HEK293 (cell line): ENCODE data around the gene LYPD6B.

ENCODE experiments used
- CTCF ChIA-PET: fragments of 350-600 bp; formaldehyde crosslinking; extraction: SDS; loops from one replicate; lab custom pipeline; 2021; ENCODE audit warnings: antibody characterized with exemption; lab: Yijun Ruan, JAX
- POLR2A ChIA-PET: fragments of 300-600 bp; formaldehyde crosslinking; extraction: SDS; loops from one replicate; lab custom pipeline; 2020; ENCODE audit warnings: antibody characterized with exemption, inconsistent platforms; lab: Yijun Ruan, JAX
- H3K27ac ChIP-seq: fragments of 200-500 bp; sonication (Bioruptor generic); 2 replicates; pipeline ENCODE4 v1.5.1; 2014; ENCODE audit warnings: low read depth, low read length, control low read depth, inconsistent platforms; ENCODE audit errors: extremely low read depth
- H3K36me3 ChIP-seq, 2 experiments: fragments of 200-500 bp in 1 of 2; sonication (Bioruptor generic) in 1 of 2; 1 replicate in 1 of 2; 2 replicates in 1 of 2; pipeline ENCODE4 v1.5.1; 2014 to 2017; ENCODE audit warnings: inconsistent platforms in 2 of 2, low read length in 2 of 2; ENCODE audit not compliant: control insufficient read depth in 2 of 2, insufficient read depth in 1 of 2
- H3K4me1 ChIP-seq: fragments of 200-500 bp; sonication (Bioruptor generic); 2 replicates; pipeline ENCODE4 v1.5.1; 2014; ENCODE audit warnings: mild to moderate bottlenecking, low read length, inconsistent platforms; ENCODE audit not compliant: control insufficient read depth, insufficient read depth
- H3K4me3 ChIP-seq: 2 replicates; pipeline ENCODE4 v1.5.1; 2011; ENCODE audit warnings: low read depth, mild to moderate bottlenecking, control low read depth, low read length, moderate library complexity
- H3K9me3 ChIP-seq: fragments of 200-500 bp; sonication (Bioruptor generic); 2 replicates; pipeline ENCODE4 v1.5.1; 2014; ENCODE audit warnings: low read depth, low read length, inconsistent platforms; ENCODE audit not compliant: control insufficient read depth, insufficient read depth
- BCL11B ChIP-seq: fragments of 450-650 bp; formaldehyde crosslinking; IDR thresholded peaks from 2 replicates; pipeline ENCODE4 v1.5.1; 2016; ENCODE audit warnings: low read depth, missing biosample characterization, missing genetic modification characterization
- GLI4 ChIP-seq: fragments of 450-650 bp; formaldehyde crosslinking; IDR thresholded peaks from 2 replicates; pipeline ENCODE4 v1.5.1; 2016; ENCODE audit warnings: missing biosample characterization, missing genetic modification characterization
- GLIS2 ChIP-seq: fragments of 450-650 bp; formaldehyde crosslinking; IDR thresholded peaks from 2 replicates; pipeline ENCODE4 v1.5.1; 2016; ENCODE audit warnings: missing biosample characterization, missing genetic modification characterization
- IKZF3 ChIP-seq: fragments of 450-650 bp; IDR thresholded peaks from 2 replicates; pipeline ENCODE4 v1.5.0; 2018; ENCODE audit warnings: missing biosample characterization, mild to moderate bottlenecking, missing genetic modification characterization, moderate library complexity
- KLF1 ChIP-seq: fragments of 450-650 bp; formaldehyde crosslinking; IDR thresholded peaks from 2 replicates; pipeline ENCODE4 v1.5.1; 2016; ENCODE audit warnings: missing biosample characterization, missing genetic modification characterization
- KLF7 ChIP-seq: fragments of 450-650 bp; formaldehyde crosslinking; IDR thresholded peaks from 2 replicates; pipeline ENCODE4 v1.5.1; 2016; ENCODE audit warnings: missing biosample characterization, missing genetic modification characterization, borderline replicate concordance
- KLF9 ChIP-seq: fragments of 450-650 bp; formaldehyde crosslinking; IDR thresholded peaks from 2 replicates; pipeline ENCODE4 v1.5.1; 2016; ENCODE audit warnings: missing biosample characterization, missing genetic modification characterization, low read depth
- MEIS1 ChIP-seq: sonication (generic); formaldehyde crosslinking; IDR thresholded peaks from 2 replicates; pipeline ENCODE4 v1.8.1; 2022; ENCODE audit warnings: missing genetic modification reagents, mild to moderate bottlenecking, borderline replicate concordance
- PATZ1 ChIP-seq: fragments of 450-650 bp; formaldehyde crosslinking; IDR thresholded peaks from 2 replicates; pipeline ENCODE4 v1.5.1; 2016; ENCODE audit warnings: missing biosample characterization, missing genetic modification characterization
- ZFP3 ChIP-seq: fragments of 450-650 bp; formaldehyde crosslinking; IDR thresholded peaks from 2 replicates; pipeline ENCODE4 v1.5.1; 2016; ENCODE audit warnings: low read depth, missing biosample characterization, missing genetic modification characterization
- ZFP69B ChIP-seq: fragments of 450-650 bp; formaldehyde crosslinking; IDR thresholded peaks from 2 replicates; pipeline ENCODE4 v1.5.1; 2016; ENCODE audit warnings: missing biosample characterization, missing genetic modification characterization
- ZNF184 ChIP-seq: fragments of 450-650 bp; IDR thresholded peaks from 2 replicates; pipeline ENCODE4 v1.5.1; 2018; ENCODE audit warnings: missing biosample characterization, mild to moderate bottlenecking, missing genetic modification characterization
- ZNF274 ChIP-seq, 2 experiments: fragments of 200-500 bp in 1 of 2; fragments of 450-650 bp in 1 of 2; sonication (Bioruptor generic) in 1 of 2; formaldehyde crosslinking in 1 of 2; IDR thresholded peaks; 2 replicates each; pipeline versions ENCODE4 v1.5.1 to v1.6.1; 2014 to 2016; ENCODE audit warnings: borderline replicate concordance in 1 of 2, inconsistent platforms in 1 of 2, low read length in 1 of 2, missing biosample characterization in 1 of 2, missing genetic modification characterization in 1 of 2
- ZNF311 ChIP-seq: fragments of 450-650 bp; formaldehyde crosslinking; IDR thresholded peaks from 2 replicates; pipeline ENCODE4 v1.5.1; 2017; ENCODE audit warnings: missing biosample characterization, missing genetic modification characterization, borderline replicate concordance
- ZNF350 ChIP-seq: fragments of 450-650 bp; formaldehyde crosslinking; IDR thresholded peaks from 2 replicates; pipeline ENCODE4 v1.5.0; 2017; ENCODE audit warnings: missing biosample characterization, mild to moderate bottlenecking, missing genetic modification characterization
- ZNF362 ChIP-seq: fragments of 450-650 bp; formaldehyde crosslinking; IDR thresholded peaks from 2 replicates; pipeline ENCODE4 v1.5.1; 2016; ENCODE audit warnings: missing biosample characterization, missing genetic modification characterization
- ZNF488 ChIP-seq: fragments of 450-650 bp; formaldehyde crosslinking; IDR thresholded peaks from 2 replicates; pipeline ENCODE4 v1.5.1; 2016; ENCODE audit warnings: missing biosample characterization, missing genetic modification characterization
- ZNF529 ChIP-seq: fragments of 450-650 bp; formaldehyde crosslinking; IDR thresholded peaks from 2 replicates; pipeline ENCODE4 v1.5.1; 2017; ENCODE audit warnings: missing genetic modification characterization, missing biosample characterization; ENCODE audit not compliant: insufficient replicate concordance
- ZNF548 ChIP-seq: fragments of 450-650 bp; formaldehyde crosslinking; IDR thresholded peaks from 2 replicates; pipeline ENCODE4 v1.5.1; 2016; ENCODE audit warnings: missing biosample characterization, missing genetic modification characterization
- ZNF596 ChIP-seq: fragments of 450-650 bp; IDR thresholded peaks from 2 replicates; pipeline ENCODE4 v1.5.0; 2018; ENCODE audit warnings: missing biosample characterization, mild to moderate bottlenecking, missing genetic modification characterization, moderate library complexity
- ZNF600 ChIP-seq: fragments of 450-650 bp; formaldehyde crosslinking; IDR thresholded peaks from 2 replicates; pipeline ENCODE4 v1.5.1; 2016; ENCODE audit warnings: missing biosample characterization, missing genetic modification characterization
- ZNF610 ChIP-seq: fragments of 450-650 bp; formaldehyde crosslinking; IDR thresholded peaks from 2 replicates; pipeline ENCODE4 v1.5.1; 2016; ENCODE audit warnings: missing biosample characterization, missing genetic modification characterization, borderline replicate concordance
- ZNF677 ChIP-seq: fragments of 450-650 bp; IDR thresholded peaks from 2 replicates; pipeline ENCODE4 v1.5.0; 2018; ENCODE audit warnings: missing biosample characterization, mild to moderate bottlenecking, missing genetic modification characterization, moderate library complexity
- ZNF791 ChIP-seq: fragments of 450-650 bp; formaldehyde crosslinking; IDR thresholded peaks from 2 replicates; pipeline ENCODE4 v1.5.1; 2016; ENCODE audit warnings: missing biosample characterization, missing genetic modification characterization
- ZSCAN5A ChIP-seq: fragments of 450-650 bp; formaldehyde crosslinking; IDR thresholded peaks from 2 replicates; pipeline ENCODE4 v1.5.1; 2016; ENCODE audit warnings: missing biosample characterization, missing genetic modification characterization

The LYPD6B gene

GRCh38 chr2:149175956-149176355 is 137.5 kb downstream of the LYPD6B start:
- H3K36me3 ChIP-seq, result no peaks in the 10 kb centered on the region
- POLR2A ChIA-PET, result no interaction called here
- H3K9me3 ChIP-seq, result no peaks in the 10 kb centered on the region
- TF ChIP-seq IKZF3 (tag by site-specific recombination) (no peak), GLIS2 (tag by site-specific recombination) (no peak), ZFP69B (tag by site-specific recombination) (no peak), PATZ1 (tag by site-specific recombination) (no peak), ZNF350 (tag by site-specific recombination) (no peak), ZNF791 (tag by site-specific recombination) (no peak), BCL11B (tag by site-specific recombination) (no peak), ZNF600 (tag by site-specific recombination) (no peak), KLF1 (tag by site-specific recombination) (no peak), ZNF596 (tag by site-specific recombination) (no peak), KLF9 (tag by site-specific recombination) (no peak), ZNF488 (tag by site-specific recombination) (no peak), GLI4 (no peak), ZNF529 (tag by site-specific recombination) (no peak), ZNF311 (no peak), MEIS1 (CRISPR knock-in tag) (no peak), ZNF274 (IDR thresholded peaks at IDR 0.05; ENCODE audit: low read length) (no peak), ZNF274 (tag by site-specific recombination; IDR thresholded peaks at IDR 0.05; ENCODE audit: borderline replicate concordance) (no peak)
- H3K27ac ChIP-seq, result no peak overlapping the region
- H3K4me3 ChIP-seq, result no peak overlapping the region
- CTCF ChIA-PET, result interaction anchor here (0.7 kb wide), 1 partner anchor 107 kb away, joined by 3 read pairs; no protein-coding TSS in a partner anchor
- no peaks in the 10 kb centered on the region for H3K4me1 ChIP-seq

- Histone ChIP-seq H3K36me3 (no peaks in the 10 kb centered on the region), H3K4me3 (no peak overlapping the region), H3K27ac (no peak overlapping the region), H3K4me1 (no peaks in the 10 kb centered on the region), H3K9me3 (no peaks in the 10 kb centered on the region)
- TF ChIP-seq ZNF548 (no peak), ZSCAN5A (tag by site-specific recombination) (no peak), ZFP3 (no peak), KLF7 (tag by site-specific recombination) (no peak), ZNF610 (no peak), ZNF677 (tag by site-specific recombination) (no peak), ZNF362 (tag by site-specific recombination) (no peak), ZNF184 (tag by site-specific recombination) (no peak)
- ChIA-PET CTCF (interaction anchor here (0.6 kb wide), 1 partner anchor 20 kb away, joined by 3 read pairs; no protein-coding TSS in a partner anchor), POLR2A (no interaction called here)
Measured at GRCh38 chr2:149178612-149179011, 140.1 kb downstream of the LYPD6B start.
